ENCODE measurements around the gene ADGRD2.

The ADGRD2 gene

GRCh38 chr9:124496463-124496862, 46.2 kb downstream of the ADGRD2 start:
- DNase-seq (ENCODE audit: low read depth in 1 of 2, low spot score in 1 of 2), result no peak

- DNase-seq (ENCODE audit: low read depth in 1 of 2, low spot score in 1 of 2), result no peak
These were observed 47.2 kb downstream of the ADGRD2 start for GRCh38 chr9:124497441-124497840.

DNA sequence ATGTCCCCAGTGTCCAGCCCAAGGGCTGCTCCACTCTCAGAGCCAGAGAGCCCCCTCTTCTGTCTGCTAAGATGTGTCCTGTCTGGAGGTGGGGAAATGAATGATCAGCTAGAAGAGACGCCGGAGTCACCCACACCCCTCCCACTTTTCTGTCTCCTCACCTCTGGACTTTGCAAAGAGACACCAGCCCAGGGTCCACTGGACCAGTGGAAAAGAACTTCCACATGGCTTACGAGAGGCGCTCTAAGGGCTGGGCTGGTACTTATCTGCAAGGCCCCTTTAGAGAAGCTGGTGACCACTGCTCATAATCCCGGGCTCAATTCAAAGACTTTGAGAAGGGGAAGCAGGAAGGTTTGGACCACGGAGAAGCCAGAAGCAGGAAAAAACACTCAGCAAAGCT, 47.8 kb downstream of the ADGRD2 start:
- no peak for DNase-seq (ENCODE audit: low read depth in 1 of 2, low spot score in 1 of 2)

DNA sequence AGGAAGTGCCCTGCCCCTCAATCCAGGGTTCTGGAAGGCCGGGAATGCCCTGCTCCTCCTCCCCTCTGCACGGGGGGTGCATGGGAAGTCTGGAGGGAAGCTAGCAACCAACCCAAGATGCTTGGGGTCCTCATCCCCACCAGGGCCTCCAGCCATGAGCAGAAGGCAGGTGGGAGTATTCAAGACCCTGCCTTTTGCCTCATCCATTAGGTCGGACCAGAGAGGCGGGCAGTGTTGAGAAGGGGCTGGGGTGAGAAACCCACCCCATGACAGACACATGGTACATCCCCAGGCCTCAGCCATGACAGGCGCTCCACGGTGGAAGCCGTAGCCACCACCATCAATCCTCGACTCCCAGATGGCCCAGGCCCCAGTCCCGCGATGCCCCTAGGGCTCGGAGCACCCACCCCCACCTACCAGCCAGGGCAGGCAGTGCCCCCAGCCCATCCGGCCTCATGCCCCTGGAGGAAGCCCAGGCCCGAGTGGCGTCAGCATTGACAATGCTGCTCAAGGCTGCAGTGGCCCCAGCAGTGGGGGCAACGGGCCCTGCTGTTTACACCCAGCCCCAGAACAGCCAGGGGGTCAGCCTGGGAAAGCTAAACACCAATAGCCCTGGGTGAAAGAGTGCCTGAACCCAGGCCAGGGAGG, 48.4 kb downstream of the ADGRD2 start:
- no peak for DNase-seq (ENCODE audit: low read depth in 1 of 2, low spot score in 1 of 2)

GRCh38 chr9:124499216-124499615, 49.0 kb downstream of the ADGRD2 start:
- no peak for DNase-seq (ENCODE audit: low read depth in 1 of 2, low spot score in 1 of 2)

GRCh38 chr9:124500028-124500795, 50.0 kb downstream of the ADGRD2 start:
- no peak for DNase-seq (ENCODE audit: low read depth in 1 of 2, low spot score in 1 of 2)

GRCh38 chr9:124500796-124501611, 50.8 kb downstream of the ADGRD2 start:
- DNase-seq (ENCODE audit: low read depth in 1 of 2, low spot score in 1 of 2), result no peak

GRCh38 chr9:124501771-124502320, 51.6 kb downstream of the ADGRD2 start:
- DNase-seq (ENCODE audit: low read depth in 1 of 2, low spot score in 1 of 2), result no peak

DNA sequence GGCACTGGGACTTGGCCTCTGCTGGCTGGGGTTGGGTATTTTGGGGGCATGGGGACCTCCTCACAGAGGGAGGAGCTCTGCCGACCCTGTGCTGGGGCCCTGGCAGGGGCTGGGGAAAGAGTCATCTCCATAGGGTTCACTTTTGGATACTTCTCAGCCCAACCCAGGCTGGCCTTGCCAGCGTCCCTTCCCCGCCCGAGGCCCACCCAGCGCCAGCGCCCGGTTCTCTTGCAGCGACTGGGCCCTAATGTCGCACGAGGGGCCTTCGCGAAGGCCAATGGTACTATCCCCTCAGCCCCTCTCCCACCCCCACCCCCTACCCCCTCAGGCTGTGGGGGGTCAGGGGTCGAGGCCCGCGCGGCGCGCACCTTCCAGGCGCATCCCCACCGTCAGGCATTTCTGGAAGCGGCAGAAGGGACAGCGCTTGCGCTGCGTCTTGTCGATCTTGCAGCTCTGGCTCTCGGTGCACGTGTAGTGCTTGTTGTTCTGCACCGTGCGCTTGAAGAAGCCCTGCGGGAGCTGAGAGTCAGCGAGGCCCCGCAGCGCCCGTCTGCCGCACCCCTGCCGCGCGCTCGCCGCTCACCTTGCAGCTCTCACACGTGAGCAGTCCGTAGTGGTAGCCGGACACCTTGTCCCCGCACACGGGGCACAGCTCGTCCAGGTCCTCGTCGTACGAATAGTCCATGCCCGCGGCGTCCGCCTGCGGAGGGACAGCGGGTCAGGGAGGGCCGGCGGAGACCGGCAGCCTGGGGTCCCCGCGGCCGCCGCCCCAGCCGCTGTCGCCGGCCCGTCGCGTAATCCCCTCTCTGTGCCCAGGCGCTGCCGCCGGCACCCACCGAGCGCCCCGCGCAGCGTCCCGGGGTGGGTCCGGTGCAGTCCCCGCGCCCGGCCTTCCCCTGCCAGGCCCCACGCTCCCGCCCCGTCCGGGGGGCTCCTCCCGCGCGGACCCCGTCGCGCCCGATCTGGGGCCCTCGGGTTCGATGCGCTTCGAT, 52.8 kb downstream of the ADGRD2 start:
- DNase-seq (ENCODE audit: low read depth in 1 of 2, low spot score in 1 of 2), result no peak

DNA sequence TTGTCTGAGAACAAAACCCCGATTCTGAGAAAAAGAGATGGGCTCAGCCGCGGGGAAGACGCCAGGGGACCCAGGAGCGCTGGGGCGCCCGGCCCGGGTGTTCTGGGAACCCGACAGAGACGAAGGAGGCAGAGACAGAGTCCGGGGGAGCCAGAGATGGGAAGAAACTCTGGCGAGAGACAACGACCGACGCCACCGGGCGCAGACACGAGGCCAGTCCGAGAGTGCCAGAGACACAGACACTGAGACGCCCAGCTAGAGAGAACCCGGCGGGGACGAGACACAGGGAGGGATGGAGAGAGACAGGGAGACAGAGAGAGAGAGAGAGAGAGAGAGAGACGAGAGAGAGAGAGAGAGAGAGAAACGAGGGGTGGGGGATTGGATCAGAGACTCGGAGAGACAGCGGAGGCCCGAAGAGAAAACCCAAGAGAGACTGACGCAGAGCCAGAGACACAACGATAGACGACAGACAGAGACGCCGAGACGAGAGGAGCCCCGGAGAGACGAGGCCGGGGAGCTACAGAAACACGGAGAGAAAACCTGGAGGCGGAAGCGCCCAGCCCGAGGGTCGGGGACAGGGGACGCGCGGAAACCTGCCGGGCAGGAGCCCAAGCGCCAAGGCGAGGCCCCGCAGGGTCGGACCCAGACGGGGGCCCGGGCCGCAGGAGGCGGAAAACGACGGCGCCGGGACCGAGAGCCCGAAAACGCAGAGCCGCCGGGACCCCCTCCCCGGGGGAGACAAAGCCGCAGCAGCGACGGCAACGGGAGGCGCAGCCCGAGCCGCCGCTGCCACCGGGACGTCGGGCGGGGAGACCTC, 53.7 kb downstream of the ADGRD2 start:
- DNase-seq (ENCODE audit: low read depth in 1 of 2, low spot score in 1 of 2), result no peak

GRCh38 chr9:124504530-124505005, 54.3 kb downstream of the ADGRD2 start:
- no peak for DNase-seq (ENCODE audit: low read depth in 1 of 2, low spot score in 1 of 2)

GRCh38 chr9:124505006-124505900, 55.0 kb downstream of the ADGRD2 start:
- DNase-seq (ENCODE audit: low read depth in 1 of 2, low spot score in 1 of 2), result no peak

DNA sequence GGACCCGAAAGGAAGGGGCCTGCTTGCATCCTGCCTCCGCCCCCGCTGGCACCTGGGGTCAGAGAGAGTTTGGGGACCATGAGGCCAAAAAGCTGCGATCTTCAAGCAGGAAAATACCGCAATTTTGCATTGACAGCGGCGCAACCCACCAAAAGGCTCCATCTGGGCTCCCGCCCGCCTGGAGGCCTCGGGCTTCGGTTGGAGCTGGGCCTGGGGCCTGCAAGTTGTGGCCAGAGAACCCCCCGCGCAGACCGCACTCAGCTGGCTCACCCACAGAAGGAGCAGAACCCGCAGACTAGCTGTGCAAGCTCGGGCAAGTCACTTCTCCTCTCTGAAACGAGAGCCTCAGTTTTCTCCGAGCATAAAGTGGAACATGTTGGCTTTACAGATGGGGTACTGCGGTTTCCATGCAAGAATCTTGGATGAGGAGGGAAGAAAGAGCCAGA, 55.7 kb downstream of the ADGRD2 start:
- DNase-seq (ENCODE audit: low read depth in 1 of 2, low spot score in 1 of 2), result no peak

DNA sequence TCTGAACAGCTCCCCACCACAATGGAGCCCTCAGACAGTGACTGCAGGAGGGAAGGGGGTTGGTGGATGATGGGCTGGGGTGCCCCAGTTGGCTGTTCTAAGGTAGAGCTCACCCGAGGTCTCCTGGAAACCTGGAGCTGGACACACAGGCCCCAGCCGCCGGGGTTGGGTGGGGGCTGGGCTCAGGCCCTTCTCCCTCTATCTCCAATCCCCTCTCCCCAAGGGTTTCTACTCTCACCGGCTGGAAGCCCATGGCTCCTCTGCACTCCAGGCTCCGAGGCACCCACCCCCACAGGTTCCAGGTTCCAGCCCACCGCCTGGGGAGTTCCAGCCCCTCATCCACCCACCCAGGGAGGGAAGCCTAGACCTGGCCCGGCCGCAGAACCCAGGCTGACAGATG, 56.2 kb downstream of the ADGRD2 start:
- no peak for DNase-seq (ENCODE audit: low read depth in 1 of 2, low spot score in 1 of 2)

- no peak for DNase-seq (ENCODE audit: low read depth in 1 of 2, low spot score in 1 of 2)
These were observed 57.0 kb downstream of the ADGRD2 start, which contains the start of gene NR5A1 for GRCh38 chr9:124506931-124507879. Gene NR5A1, minus strand, starts transcription at chr9:124507399. Its CDS starts 4,004 bp downstream, at chr9:124503395.

GRCh38 chr9:124507880-124508423, 57.7 kb downstream of the ADGRD2 start:
- DNase-seq (ENCODE audit: low read depth in 1 of 2, low spot score in 1 of 2), result no peak
